ENCODE data around the gene ZNF384.

The ZNF384 gene

GRCh38 chr12:6653987-6654386 lies 35.2 kb downstream of the ZNF384 start:
- no peak for DNase-seq (ENCODE audit: low read depth in 2 of 2)

DNA sequence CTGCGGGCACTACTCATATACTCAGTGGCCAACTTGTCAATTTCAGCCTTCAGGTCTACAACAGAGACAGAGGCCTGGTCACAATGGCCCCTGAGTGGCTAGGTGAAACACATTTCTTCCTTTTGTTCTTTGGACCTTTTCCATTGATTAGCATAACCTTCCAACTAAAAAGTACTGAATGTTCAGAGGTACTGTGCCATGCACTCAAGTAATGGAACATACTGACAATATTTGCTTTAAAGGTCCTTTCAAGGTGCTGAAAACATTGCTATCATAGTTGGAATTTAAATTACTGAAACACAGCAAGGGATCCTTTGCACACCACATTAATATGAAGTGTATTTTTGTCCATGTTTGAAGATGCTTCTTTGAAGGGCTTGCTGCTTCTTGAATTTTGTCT lies 35.8 kb downstream of the ZNF384 start:
- DNase-seq (ENCODE audit: low read depth in 2 of 2) = no peak

- no peak for DNase-seq (ENCODE audit: low read depth in 2 of 2)
Measured at GRCh38 chr12:6652391-6652790, 36.8 kb downstream of the ZNF384 start.

- no peak for DNase-seq (ENCODE audit: low read depth in 2 of 2)
Measured at GRCh38 chr12:6650832-6651231, 38.3 kb downstream of the ZNF384 start.

DNA sequence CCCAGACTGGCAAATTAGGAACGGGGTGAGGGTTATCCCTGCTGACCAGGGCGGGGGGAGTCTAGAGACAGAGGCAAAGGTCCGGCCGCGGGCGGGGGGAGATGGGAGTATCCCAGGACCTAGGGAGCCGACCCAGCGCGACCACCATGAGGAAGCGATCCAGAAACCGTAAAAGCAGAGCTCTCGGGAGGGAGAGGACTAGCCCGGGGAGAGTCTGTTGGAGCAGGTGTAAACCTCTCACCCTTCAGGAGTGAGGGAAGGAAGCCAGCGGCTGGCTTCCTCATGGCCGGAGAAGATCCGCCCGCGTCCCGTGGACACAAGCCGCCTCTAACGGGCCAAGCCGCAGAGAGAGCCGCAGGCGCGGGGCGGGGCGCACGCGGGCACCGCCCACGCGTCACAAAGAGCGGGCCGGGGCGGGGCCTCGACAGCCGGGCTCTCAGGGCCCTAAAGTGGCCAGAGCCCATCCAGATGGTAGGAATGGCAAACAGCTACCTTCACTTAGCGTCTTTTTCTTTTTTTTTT lies 42.0 kb downstream of the ZNF384 start, which contains the start of gene ACRBP:
TSS of gene ACRBP (minus strand) at position 350 of the 522 bp plus-strand sequence. CDS start at position 284, 66 bp downstream.
- peak in 1 of 2 donors; percentile 35 for DNase-seq (ENCODE audit: low read depth in 2 of 2)

DNA sequence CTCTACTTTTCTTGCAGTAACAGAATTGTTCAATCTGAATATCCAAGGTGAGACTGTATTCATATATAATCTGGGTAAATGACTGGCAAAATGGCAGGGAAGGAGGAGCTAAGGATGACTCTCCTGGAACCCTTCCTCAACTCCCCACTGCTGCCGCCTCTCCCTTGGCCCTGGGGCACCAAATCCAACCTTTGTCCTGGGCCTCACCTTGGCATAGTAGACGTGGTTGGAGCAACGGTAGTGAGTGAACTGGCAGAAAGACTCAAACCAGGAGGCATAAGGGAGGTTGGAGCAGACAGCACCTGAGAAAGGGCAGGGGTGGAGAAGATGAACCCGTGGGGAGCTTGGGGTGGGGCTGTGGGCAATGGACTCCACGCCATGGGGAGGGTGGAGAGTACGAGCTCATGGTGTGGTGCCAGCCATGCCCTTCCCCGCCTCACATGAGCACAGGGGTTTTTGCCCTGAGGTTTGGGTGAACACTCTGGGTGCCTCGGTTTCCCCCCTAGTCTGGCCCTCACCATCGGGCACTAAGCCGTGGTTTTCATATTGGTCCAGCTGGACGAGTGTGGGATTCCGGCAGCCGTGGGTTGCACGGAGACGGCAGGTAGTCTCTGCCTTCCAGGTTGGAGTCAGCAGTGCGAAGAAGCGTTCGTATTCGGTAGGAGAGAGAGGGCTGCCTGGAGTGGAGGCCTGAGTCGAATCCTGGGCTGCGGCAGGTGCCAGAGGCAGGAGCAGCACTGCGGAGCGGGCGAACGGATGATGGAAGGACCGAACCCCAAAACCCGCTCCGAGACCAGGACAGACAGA lies 42.7 kb downstream of the ZNF384 start:
- no peak for DNase-seq (ENCODE audit: low read depth in 2 of 2)

DNA sequence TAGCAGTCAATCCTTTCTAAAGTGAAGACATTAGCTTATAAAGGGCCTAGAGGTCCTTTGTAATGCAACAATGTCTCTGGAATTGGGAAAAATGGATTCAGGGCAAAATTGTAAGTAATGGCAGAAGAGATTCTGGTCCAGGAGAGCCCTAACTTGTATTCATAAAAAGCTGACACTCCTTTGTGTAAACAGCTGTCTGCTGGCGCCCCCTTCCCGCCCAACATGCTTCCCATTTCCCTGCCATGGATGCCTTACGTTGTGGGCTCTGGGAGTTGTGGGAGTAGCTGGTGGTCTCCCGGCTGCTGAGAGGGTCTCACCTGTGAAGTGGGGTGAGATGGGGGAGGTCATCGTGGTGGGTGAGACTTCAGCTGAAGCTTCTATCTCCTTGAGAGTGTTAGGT lies 44.3 kb downstream of the ZNF384 start:
- no peak for DNase-seq (ENCODE audit: low read depth in 2 of 2)

DNA sequence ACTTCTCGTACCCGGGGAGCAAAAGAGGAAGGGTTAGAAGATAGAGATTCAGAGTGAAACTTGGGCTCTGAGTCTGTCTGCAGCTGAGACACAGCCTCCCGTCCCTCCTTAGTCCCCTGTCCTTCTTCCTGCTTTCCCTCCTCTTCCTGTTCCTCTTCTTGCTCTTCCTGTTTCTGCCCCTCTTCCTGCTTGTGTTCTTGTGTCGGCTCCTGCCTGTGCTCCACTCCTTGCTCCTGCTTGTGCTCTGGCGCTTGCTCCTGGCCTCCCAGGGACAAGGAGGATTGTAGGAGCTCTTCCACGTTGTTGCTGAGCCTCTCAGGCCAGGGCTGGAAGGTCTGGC lies 44.9 kb downstream of the ZNF384 start:
- DNase-seq (ENCODE audit: low read depth in 2 of 2) = no peak

- no peak for DNase-seq (ENCODE audit: low read depth in 2 of 2)
Measured at GRCh38 chr12:6643569-6644256, 45.5 kb downstream of the ZNF384 start.

- no peak for DNase-seq (ENCODE audit: low read depth in 2 of 2)
Measured at GRCh38 chr12:6641131-6641530, 48.0 kb downstream of the ZNF384 start.

DNA sequence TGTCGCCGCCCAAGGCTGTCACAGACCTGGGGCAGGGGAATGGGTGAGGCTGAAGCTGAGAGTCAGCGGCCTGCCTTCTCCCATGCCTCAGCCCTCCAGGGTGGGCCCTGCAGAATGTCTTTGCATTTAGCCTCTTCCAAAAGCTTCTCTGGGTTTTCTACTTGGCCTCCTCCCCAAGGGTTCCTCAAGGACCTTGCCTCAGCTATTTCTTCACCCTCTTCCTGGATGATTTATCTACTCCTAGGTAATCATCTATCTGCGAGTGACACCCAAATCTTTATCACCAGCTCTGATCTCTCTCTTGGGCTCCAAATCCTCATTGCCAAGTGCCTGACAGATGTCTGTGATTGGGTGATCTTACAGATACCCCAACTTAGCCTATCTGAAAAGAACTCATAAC lies 48.7 kb downstream of the ZNF384 start:
- DNase-seq (ENCODE audit: low read depth in 2 of 2) = no peak

DNA sequence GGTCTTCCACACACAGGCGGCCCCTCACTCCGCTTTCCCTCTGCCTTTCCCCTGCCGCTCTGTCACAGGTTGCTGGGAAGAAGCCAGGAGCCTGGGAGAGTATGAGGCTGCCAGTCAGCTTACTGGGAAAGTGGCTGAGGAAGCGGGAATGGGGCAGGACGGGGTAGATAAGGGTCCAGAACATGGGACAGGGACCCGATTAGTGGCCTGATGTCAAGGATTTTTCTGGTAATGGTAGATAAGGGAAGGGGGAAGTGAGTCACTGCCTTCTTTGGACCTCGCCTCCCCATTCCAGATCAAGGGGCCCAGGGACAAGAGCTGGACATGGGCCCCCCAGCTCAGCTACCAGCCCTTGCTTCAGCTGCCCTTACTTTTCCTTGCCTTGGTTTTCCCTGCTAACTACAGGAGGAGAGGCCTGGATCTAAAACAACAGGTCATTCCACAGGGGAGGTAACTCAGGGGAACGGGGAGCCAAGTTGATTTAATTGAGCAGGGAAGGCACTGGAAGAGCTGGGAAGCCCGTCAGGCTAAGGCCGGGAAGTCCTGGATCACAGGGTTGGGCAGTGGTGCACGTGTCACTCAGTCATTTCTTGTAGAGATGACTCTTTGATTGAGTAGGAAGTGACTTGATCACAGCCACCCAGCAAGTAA lies 49.9 kb downstream of the ZNF384 start:
- DNase-seq (ENCODE audit: low read depth in 2 of 2) = no peak

- no peak for DNase-seq (ENCODE audit: low read depth in 2 of 2)
Measured at GRCh38 chr12:6638305-6638704, 50.9 kb downstream of the ZNF384 start.

DNA sequence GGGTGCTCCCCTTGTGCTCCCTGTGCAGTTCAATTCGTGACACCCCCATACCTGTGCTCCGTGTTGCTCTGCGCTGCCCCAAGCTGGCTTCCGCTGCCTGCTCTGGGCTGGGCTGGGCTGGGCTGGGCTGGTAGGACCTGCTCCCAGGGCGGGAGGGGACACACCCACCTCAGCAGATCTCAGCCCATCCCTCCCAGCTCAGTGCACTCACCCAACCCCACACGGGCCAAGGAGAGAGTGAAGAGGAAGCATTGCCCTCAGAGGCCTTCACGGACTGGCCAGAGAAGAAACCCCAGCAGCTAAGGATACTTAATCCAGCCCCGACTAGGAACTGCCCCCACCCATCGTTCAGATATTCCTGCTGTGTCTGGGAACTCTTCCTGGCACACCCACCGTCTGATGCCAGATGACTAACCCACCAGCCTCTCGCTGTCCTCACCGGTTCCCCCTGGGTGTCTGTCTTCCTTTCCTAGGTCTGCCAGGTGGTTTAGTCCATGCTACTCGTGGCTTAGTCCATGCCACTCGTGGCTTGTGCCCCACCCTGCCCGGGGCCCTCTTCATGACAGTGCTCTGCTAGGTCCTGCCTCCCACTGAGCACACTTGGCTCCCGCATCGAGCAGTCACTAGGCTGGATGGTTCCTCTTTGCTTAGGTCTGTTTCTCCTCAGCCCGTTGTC lies 53.2 kb downstream of the ZNF384 start, which contains the start of gene LPAR5:
TSS of gene LPAR5 (minus strand) at position 104 of the 676 bp plus-strand sequence. CDS start 14,711 bp downstream, outside the sequence.
- DNase-seq (ENCODE audit: low read depth in 2 of 2) = no peak

- DNase-seq (ENCODE audit: low read depth in 2 of 2) = peak in 1 of 2 donors; percentile 56
Measured at GRCh38 chr12:6635375-6635855, 53.8 kb downstream of the ZNF384 start.

DNA sequence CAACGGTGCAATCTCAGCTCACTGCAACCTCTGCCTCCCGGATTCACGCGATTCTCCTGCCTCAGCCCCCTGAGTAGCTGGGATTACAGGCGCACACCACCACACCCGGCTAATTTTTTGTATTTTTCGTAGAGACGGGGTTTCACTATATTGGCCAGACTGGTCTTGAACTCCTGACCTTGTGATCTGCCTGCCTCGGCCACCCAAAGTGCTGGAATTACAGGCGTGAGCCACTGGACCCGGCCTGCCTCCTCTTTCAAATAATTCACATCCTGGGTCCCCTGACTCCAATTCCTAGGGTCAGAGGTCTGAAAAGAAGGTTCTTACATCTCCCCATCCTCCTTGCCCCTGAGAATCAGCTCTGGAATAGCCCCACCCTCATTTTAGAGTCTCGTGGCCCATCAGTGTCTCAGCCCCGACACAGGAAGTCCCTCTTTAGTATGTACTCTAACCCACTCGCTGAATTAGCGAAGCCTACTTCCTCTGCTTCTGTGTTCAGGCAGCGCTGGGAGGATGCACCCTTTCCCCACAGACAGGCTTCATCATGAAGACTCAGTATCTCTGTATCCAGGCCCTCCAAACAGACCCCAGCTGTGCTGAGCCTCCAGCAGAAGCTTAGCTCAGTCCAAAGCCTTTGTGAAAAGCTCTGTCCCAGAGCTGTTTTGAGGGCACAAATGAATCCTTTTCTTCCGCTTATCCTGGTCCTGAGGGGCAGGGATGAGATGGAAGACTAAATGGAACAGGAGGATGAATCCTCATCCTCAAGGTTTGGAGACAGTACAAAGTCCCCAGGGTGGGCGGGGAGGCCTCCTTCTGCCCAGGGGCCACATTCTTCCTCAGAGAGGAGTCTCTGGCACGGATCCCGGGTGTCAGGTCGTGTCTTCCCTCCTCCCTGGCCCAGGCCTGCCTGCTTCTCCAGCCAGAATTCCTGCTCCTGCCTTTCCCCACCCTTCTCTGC lies 56.9 kb downstream of the ZNF384 start:
- no peak for DNase-seq (ENCODE audit: low read depth in 2 of 2)

GRCh38 chr12:6631549-6631961 lies 57.6 kb downstream of the ZNF384 start:
- DNase-seq (ENCODE audit: low read depth in 2 of 2) = no peak

DNA sequence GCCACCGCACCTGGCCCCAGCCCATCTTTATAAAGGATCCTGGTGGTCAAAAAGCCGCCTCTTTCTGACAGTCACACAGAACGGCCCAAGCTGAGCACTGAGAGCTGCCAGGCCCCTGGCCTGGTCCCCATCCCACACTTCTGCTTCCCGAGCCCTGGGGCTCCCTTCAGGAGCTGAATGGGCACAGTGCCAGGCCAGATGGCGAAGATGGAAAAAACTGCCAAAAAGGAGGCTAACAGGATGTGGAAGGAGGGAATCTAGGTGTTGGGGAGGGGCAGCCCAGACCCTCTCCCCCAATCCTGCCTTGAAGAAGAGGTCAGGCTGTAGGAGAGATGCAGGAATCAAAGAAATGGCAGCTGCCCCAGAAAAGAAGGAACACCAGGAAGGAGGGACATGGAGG lies 58.4 kb downstream of the ZNF384 start:
- no peak for DNase-seq (ENCODE audit: low read depth in 2 of 2)

- no peak for DNase-seq (ENCODE audit: low read depth in 2 of 2)
Measured at GRCh38 chr12:6627616-6628015, 61.6 kb downstream of the ZNF384 start.

- DNase-seq (ENCODE audit: low read depth in 2 of 2) = no peak
Measured at GRCh38 chr12:6626654-6627283, 62.4 kb downstream of the ZNF384 start.
